DOHH2 (cell line): ENCODE data around the gene ARRB2.

Source experiments
- H3F3A ChIP-seq: fragments of 200-600 bp; sonication (generic), shearing (Covaris generic); 2 replicates; pipeline ENCODE4 v1.6.0; 2016; ENCODE audit warnings: antibody characterized with exemption, mild to moderate bottlenecking; ENCODE audit not compliant: control insufficient read depth, insufficient read depth
- H3K27ac ChIP-seq: fragments of 200-600 bp; sonication (generic); 2 replicates; pipeline ENCODE4 v1.5.1; 2014; ENCODE audit warnings: low read depth, mild to moderate bottlenecking, low read length, moderate library complexity
- H3K27me3 ChIP-seq: fragments of 200-600 bp; sonication (generic); 2 replicates; pipeline ENCODE4 v1.6.1; 2014; ENCODE audit warnings: mild to moderate bottlenecking, low read length, mixed read lengths; ENCODE audit not compliant: control insufficient read depth
- H3K36me3 ChIP-seq: fragments of 200-600 bp; sonication (generic); 2 replicates; pipeline ENCODE4 v1.6.1; 2014; ENCODE audit warnings: mild to moderate bottlenecking, low read length, moderate library complexity, mixed read lengths; ENCODE audit not compliant: control insufficient read depth
- H3K4me1 ChIP-seq: fragments of 200-600 bp; sonication (generic); 2 replicates; pipeline ENCODE4 v1.6.1; 2014; ENCODE audit warnings: mild to moderate bottlenecking, low read length, mixed read lengths; ENCODE audit not compliant: control insufficient read depth
- H3K4me2 ChIP-seq: fragments of 200-600 bp; sonication (generic); 2 replicates; pipeline ENCODE4 v1.6.0; 2014; ENCODE audit warnings: mild to moderate bottlenecking, low read length, moderate library complexity
- H3K4me3 ChIP-seq: fragments of 200-600 bp; sonication (generic); 2 replicates; pipeline ENCODE4 v1.5.1; 2014; ENCODE audit warnings: mild to moderate bottlenecking, low read length, mixed read lengths
- H3K79me2 ChIP-seq: fragments of 200-600 bp; sonication (generic); 2 replicates; pipeline ENCODE4 v1.6.1; 2014; ENCODE audit warnings: mild to moderate bottlenecking, low read length, mixed read lengths; ENCODE audit not compliant: control insufficient read depth
- H3K9me2 ChIP-seq: fragments of 200-600 bp; sonication (generic); replicated peaks from 2 replicates; pipeline ENCODE4 v1.6.1; 2014; ENCODE audit warnings: mild to moderate bottlenecking, low read length, mixed read lengths; ENCODE audit not compliant: control insufficient read depth
- H3K9me3 ChIP-seq: fragments of 200-600 bp; sonication (generic); 2 replicates; pipeline ENCODE4 v1.6.1; 2014; ENCODE audit warnings: antibody characterized with exemption, low read length, mixed read lengths; ENCODE audit not compliant: control insufficient read depth, insufficient read depth
- H4K20me1 ChIP-seq: fragments of 200-600 bp; sonication (generic); 2 replicates; pipeline ENCODE4 v1.6.0; 2014; ENCODE audit warnings: low read depth, mild to moderate bottlenecking, antibody characterized with exemption, low read length, moderate library complexity; ENCODE audit not compliant: control insufficient read depth, insufficient read depth
- EZH2phosphoT487 ChIP-seq: fragments of 200-600 bp; sonication (generic); IDR thresholded peaks from 2 replicates; pipeline ENCODE4 v1.6.1; 2017; ENCODE audit warnings: borderline replicate concordance, mild to moderate bottlenecking, antibody characterized with exemption, low read length, moderate library complexity, mixed read lengths
- TF ChIP-seq, protein P1 (sequence below): fragments of 200-600 bp; sonication (generic); IDR thresholded peaks from one replicate; pipeline ENCODE4 v1.5.1; 2014; ENCODE audit warnings: antibody characterized with exemption, mild to moderate bottlenecking, low read depth, low read length; ENCODE audit not compliant: poor library complexity, severe bottlenecking

Gene ARRB2

DNA sequence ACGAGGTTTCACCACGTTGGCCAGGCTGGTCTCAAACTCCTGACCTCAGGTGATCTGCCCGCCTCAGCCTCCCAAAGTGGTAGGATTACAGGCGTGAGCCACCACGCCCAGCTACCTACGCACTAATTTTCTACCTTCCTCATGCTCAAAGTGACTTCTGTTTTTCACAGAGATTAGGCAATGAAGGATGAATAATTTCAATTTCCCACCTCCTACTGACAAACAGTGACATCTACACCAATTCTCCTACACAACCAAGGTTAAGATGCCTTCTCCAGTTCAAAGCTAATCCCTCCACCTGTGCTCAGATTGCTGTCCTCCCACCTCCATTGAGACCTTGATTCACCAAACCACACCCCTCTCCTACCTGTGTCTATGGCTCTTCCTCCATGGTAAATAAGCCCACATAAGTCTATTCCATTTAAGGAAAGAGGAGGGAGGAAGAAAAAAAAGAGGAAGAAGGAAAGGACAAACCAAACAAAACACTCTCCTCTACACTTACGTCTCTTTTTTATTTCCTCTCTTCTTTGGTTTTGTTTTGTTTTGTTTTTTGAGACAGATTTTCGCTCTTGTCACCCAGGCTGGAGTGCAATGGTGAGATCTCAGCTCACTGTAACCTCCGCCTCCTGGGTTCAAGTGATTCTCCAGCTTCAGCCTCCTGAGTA is 15.3 kb downstream of the ARRB2 start:
- TF ChIP-seq, protein P1, sequence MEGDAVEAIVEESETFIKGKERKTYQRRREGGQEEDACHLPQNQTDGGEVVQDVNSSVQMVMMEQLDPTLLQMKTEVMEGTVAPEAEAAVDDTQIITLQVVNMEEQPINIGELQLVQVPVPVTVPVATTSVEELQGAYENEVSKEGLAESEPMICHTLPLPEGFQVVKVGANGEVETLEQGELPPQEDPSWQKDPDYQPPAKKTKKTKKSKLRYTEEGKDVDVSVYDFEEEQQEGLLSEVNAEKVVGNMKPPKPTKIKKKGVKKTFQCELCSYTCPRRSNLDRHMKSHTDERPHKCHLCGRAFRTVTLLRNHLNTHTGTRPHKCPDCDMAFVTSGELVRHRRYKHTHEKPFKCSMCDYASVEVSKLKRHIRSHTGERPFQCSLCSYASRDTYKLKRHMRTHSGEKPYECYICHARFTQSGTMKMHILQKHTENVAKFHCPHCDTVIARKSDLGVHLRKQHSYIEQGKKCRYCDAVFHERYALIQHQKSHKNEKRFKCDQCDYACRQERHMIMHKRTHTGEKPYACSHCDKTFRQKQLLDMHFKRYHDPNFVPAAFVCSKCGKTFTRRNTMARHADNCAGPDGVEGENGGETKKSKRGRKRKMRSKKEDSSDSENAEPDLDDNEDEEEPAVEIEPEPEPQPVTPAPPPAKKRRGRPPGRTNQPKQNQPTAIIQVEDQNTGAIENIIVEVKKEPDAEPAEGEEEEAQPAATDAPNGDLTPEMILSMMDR = no peak
- TF ChIP-seq EZH2phosphoT487 = no peak
- Histone ChIP-seq H3K79me2 (no peaks in the 10 kb centered on the region), H3K9me3 (no peaks in the 10 kb centered on the region), H4K20me1 (no peaks in the 10 kb centered on the region), H3K4me3 (no peak overlapping the region), H3F3A (no peaks in the 10 kb centered on the region), H3K9me2 (no peaks in the 10 kb centered on the region), H3K4me2 (peak overlapping the region; percentile 9), H3K27me3 (no peaks in the 10 kb centered on the region), H3K27ac (no peak overlapping the region), H3K36me3 (no peaks in the 10 kb centered on the region), H3K4me1 (peaks cover 12% of the 10 kb centered on the region)

DNA sequence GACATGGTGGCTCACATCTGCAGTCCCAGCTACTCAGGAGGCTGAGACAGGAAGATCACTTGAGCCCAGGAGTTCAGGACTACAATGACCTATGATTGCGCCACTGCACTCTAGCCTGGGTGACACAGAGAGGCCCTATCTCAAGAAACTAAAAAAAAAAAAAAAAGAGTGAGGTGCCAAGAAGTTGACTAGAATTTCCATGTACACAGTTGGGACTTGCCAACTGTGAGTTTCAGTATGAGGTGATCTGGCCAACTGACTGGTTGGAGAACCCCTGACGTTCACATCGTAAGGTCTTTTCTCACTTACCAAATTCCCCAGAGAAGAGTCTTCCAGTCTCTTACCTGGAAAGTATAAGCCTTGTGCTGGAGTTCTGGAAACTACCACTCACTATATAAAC is 17.7 kb downstream of the ARRB2 start:
- H3F3A ChIP-seq = peaks cover 1% of the 10 kb centered on the region; the same call in 1 of the 2 replicates
- H3K79me2 ChIP-seq = peaks cover 4% of the 10 kb centered on the region
- H3K4me2 ChIP-seq = no peak overlapping the region
- no peak overlapping the region for H3K4me3 ChIP-seq
- no peak for TF ChIP-seq EZH2phosphoT487
- TF ChIP-seq, protein P1 = no peak
- no peaks in the 10 kb centered on the region for H3K9me3 ChIP-seq
- H3K27me3 ChIP-seq = no peaks in the 10 kb centered on the region
- H3K9me2 ChIP-seq = no peaks in the 10 kb centered on the region
- H3K36me3 ChIP-seq = no peaks in the 10 kb centered on the region
- no peak overlapping the region for H3K27ac ChIP-seq
- no peaks in the 10 kb centered on the region for H4K20me1 ChIP-seq
- peaks cover 25% of the 10 kb centered on the region for H3K4me1 ChIP-seq

DNA sequence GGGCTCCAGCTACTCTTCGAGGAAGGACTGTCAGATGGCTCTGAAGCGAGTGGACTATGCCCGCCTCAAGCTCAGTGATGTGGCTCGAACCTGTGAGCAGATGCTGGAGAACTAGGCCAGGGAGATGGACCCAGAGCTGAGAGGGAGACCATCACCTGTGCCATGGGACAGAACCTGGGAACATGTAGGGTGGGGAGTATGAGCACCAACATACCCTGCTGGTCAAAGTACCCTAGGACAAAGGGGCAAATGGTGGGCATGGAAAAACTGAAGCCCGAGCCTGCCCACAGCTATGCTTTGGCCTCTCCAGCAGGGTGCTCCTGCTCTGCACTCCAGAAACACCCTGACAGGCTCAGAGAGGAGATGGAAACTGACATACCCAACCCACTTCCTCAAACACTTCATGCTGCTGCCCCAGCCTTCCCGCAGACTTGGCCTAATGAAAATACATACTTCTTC is 22.7 kb downstream of the ARRB2 start:
- Histone ChIP-seq H3K9me2 (no peaks in the 10 kb centered on the region), H3K27ac (peak overlapping the region; percentile 44), H3K79me2 (peaks cover 4% of the 10 kb centered on the region), H3K9me3 (no peaks in the 10 kb centered on the region), H3K4me3 (no peak overlapping the region), H4K20me1 (no peaks in the 10 kb centered on the region), H3K27me3 (peaks cover 1% of the 10 kb centered on the region), H3K4me1 (peaks cover 26% of the 10 kb centered on the region), H3K36me3 (no peaks in the 10 kb centered on the region), H3F3A (peaks cover 7% of the 10 kb centered on the region; the same call in 1 of the 2 replicates), H3K4me2 (peak overlapping the region; percentile 72)
- TF ChIP-seq, protein P1 = peak; percentile 66
- no peak for TF ChIP-seq EZH2phosphoT487
